Mucosa of descending colon (tissue), 3 donors: Measurements from ENCODE around the gene BHLHE41. TPM values are rescaled to one million over a fixed set of nuclear protein-coding genes. Genes with fewer than 3 reads are reported as not detected.
A peak's percentile ranks its signal among the peaks of the same experiment; 100 is the strongest.

Source experiments
- ATAC-seq: fragments of 200-7000 bp; cut with Tn5 transposase; one replicate; pipeline ENCODE4 v1.9.1; 2020; ENCODE audit warnings: mild to moderate bottlenecking, moderate library complexity
- DNase-seq, 3 donors: peaks; one replicate each; pipeline ENCODE4 v3.0.0-alpha.2; 2020
- H3K36me3 ChIP-seq: fragments of 200-600 bp; one replicate; pipeline ENCODE4 v1.8.0; 2021; ENCODE audit warnings: low read depth, mild to moderate bottlenecking
- H3K4me1 ChIP-seq: fragments of 200-600 bp; one replicate; pipeline ENCODE4 v1.8.0; 2021; ENCODE audit warnings: low read depth, mild to moderate bottlenecking
- H3K4me3 ChIP-seq: fragments of 200-600 bp; one replicate; pipeline ENCODE4 v1.8.0; 2021; ENCODE audit warnings: mild to moderate bottlenecking
- H3K9me3 ChIP-seq: fragments of 200-600 bp; one replicate; pipeline ENCODE4 v1.8.0; 2021; ENCODE audit warnings: mild to moderate bottlenecking
- CTCF ChIP-seq: fragments of 200-600 bp; IDR thresholded peaks from one replicate; pipeline ENCODE4 v1.8.0; 2022; ENCODE audit warnings: antibody characterized with exemption, mild to moderate bottlenecking
- intact Hi-C, 2 donors: fragments of 100-400 bp; cut with DNase I in 1 of 2; cut with micrococcal nuclease in 1 of 2; formaldehyde crosslinking; loops; one replicate each; pipeline versions ENCODE4 v1.11.0 to v1.11.1; 2022; cut with DNase I, micrococcal nuclease
- total RNA-seq, 3 donors: library from RNA; stranded (reverse); fragmentation: NEBNext Ultra II Directional in 2 of 3; extraction: Animal tissue kit (Norgen Biotek cat#: 25700) in 2 of 3; gene quantifications; one replicate each; pipeline versions ENCODE4 v1.2.1 to v1.2.4, GENCODE V29; 2021 to 2023
- donor health status: DM: no; HTN: no; CAD: no; lungs with moderate emphysema.
- donor health status: DM: no; HTN: no; CAD: no.
- donor health status: DM: no; HTN: yes; CAD: no.

The BHLHE41 gene
- total RNA-seq, 3 donors from 2014 or later: 41.0 to 91.9 (median 43.0) TPM

GRCh38 chr12:26116829-26117715 lies 7.8 kb downstream of the BHLHE41 start:
- no peak for TF ChIP-seq CTCF
- intact Hi-C loops: no loop called here
- Histone ChIP-seq H3K9me3 (no peaks in the 10 kb centered on the region), H3K4me3 (no peak overlapping the region), H3K4me1 (peaks cover 11% of the 10 kb centered on the region), H3K36me3 (no peaks in the 10 kb centered on the region)
- DNase-seq (no peak), ATAC-seq (no peak)

- ATAC-seq: no peak
- intact Hi-C loops: no loop called here
- Histone ChIP-seq H3K36me3 (no peaks in the 10 kb centered on the region), H3K4me3 (no peak overlapping the region), H3K9me3 (no peaks in the 10 kb centered on the region), H3K4me1 (peaks cover 11% of the 10 kb centered on the region)
- TF ChIP-seq CTCF: no peak
- no peak for DNase-seq
Observed at GRCh38 chr12:26114720-26115401, 10.0 kb downstream of the BHLHE41 start.

- peak; percentile 94 for ATAC-seq
- H3K4me3 ChIP-seq: peak overlapping the region; percentile 10
- H3K36me3 ChIP-seq: no peaks in the 10 kb centered on the region
- intact Hi-C loops: no loop called here
- H3K4me1 ChIP-seq: peaks cover 11% of the 10 kb centered on the region
- H3K9me3 ChIP-seq: no peaks in the 10 kb centered on the region
- peak; percentile 97 to 98 (median 97) for DNase-seq
- TF ChIP-seq CTCF: no peak
Observed at GRCh38 chr12:26113853-26114719, 10.8 kb downstream of the BHLHE41 start.

GRCh38 chr12:26113181-26113654 lies 11.6 kb downstream of the BHLHE41 start:
- intact Hi-C loops: no loop called here
- DNase-seq: peak in 1 of 3 donors; percentile 23

More at GRCh38 chr12:26113181-26113654, 11.6 kb downstream of the BHLHE41 start:
- no peaks in the 10 kb centered on the region for H3K36me3 ChIP-seq
- TF ChIP-seq CTCF: no peak
- ATAC-seq: no peak
- peaks cover 11% of the 10 kb centered on the region for H3K4me1 ChIP-seq
- no peak overlapping the region for H3K4me3 ChIP-seq
- no peaks in the 10 kb centered on the region for H3K9me3 ChIP-seq
